Activated naive CD8-positive, alpha-beta T cell treated with anti-CD3 and anti-CD28 coated beads, Interleukin-2, amount 10 ng/mL, durations not matched to agents 7 days and 5 days (primary cell): ENCODE data around the gene MOB3B. TPM values are rescaled to one million over a fixed set of nuclear protein-coding genes. Genes with fewer than 3 reads are reported as not detected.

Source experiments
- ATAC-seq: fragments of 150-1000 bp; cut with Tn5 transposase; one replicate; pipeline ENCODE4 v1.10.0; 2021; ENCODE audit warnings: low read depth, moderate library complexity
- POLR2A ChIA-PET: fragments of 350-600 bp; sonication (Branson Sonifier 250); formaldehyde crosslinking; loops from one replicate; lab custom pipeline; 2021; ENCODE audit warnings: antibody characterized with exemption; lab: Charles Lee
- DNase-seq: peaks from one replicate; pipeline ENCODE4 v3.0.0; 2021
- H3K27ac Mint-ChIP-seq: one replicate; pipeline ENCODE4 v1.8.0; 2022; ENCODE audit warnings: mild to moderate bottlenecking, mixed read lengths
- H3K27me3 Mint-ChIP-seq: one replicate; pipeline ENCODE4 v1.8.0; 2022; ENCODE audit warnings: mild to moderate bottlenecking, moderate library complexity, mixed read lengths
- H3K36me3 Mint-ChIP-seq: one replicate; pipeline ENCODE4 v1.8.0; 2021; ENCODE audit warnings: mild to moderate bottlenecking, mixed read lengths
- H3K4me1 Mint-ChIP-seq: one replicate; pipeline ENCODE4 v1.8.0; 2021; ENCODE audit warnings: mixed read lengths
- H3K4me3 Mint-ChIP-seq: one replicate; pipeline ENCODE4 v1.8.0; 2022; ENCODE audit warnings: mild to moderate bottlenecking, moderate library complexity, mixed read lengths
- H3K9me3 Mint-ChIP-seq: one replicate; pipeline ENCODE4 v1.8.0; 2021; ENCODE audit warnings: mixed read lengths
- total RNA-seq, 2 experiments: library from RNA; stranded (reverse); gene quantifications; one replicate each; pipeline ENCODE4 v1.2.3, GENCODE V29; 2021

The MOB3B gene
- total RNA-seq, 2 experiments from 2014 or later: 3.2 to 3.6 TPM

DNA sequence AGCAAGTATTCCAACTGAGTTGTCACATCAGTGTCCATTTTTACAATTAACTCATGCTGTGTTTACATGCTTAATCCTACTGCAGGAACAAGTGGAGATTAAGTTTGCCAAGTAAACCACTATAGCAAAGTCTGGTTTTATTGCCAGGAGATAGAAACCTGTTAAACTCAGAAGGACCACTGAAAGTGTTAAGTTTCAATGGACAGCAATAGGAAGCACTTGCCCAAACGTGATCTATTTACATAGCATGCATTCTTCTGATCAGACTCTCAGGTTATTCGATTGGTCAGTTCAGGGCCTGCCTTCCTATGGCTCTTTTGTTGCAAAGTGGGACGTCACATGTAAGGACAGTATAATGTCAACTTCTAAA lies 33.5 kb downstream of the MOB3B start:
- Mint-ChIP-seq H3K27ac (no peak overlapping the region), H3K27me3 (no peaks in the 10 kb centered on the region), H3K36me3 (peaks cover 24% of the 10 kb centered on the region), H3K9me3 (peaks cover 7% of the 10 kb centered on the region), H3K4me1 (peaks cover 13% of the 10 kb centered on the region), H3K4me3 (no peak overlapping the region)
- no peak for ATAC-seq
- DNase-seq: no peak
- POLR2A ChIA-PET: no interaction called here

DNA sequence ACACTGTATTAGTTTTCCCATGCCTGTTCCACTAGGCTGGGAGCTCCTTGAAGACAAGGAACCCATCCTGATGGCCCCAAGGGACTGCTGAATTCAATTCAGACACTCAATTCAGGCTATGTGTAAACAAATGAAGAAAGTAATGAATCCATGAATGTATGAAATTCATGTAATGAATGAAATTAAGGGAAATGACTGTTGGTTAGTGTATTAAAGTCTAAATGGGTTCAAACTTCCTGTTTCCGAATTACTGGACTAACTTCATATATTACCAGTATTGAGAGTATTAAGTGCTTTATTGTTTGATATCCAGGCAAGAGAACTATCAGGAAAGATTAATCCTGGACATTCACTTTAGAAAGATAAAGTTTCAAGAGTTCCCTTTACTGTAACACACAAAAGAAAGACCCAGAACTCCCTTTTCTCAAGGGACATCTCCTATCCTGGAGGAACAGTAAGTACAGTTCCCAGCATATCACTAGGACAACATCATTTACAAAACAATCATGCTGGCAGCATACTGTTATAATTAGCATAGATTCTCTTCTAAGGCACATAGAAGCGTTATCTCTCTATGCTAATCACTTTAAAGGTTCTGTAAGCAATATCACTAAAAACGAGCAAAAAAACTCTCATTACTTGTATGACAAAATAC lies 34.0 kb downstream of the MOB3B start:
- Mint-ChIP-seq H3K36me3 (peaks cover 21% of the 10 kb centered on the region), H3K4me1 (peaks cover 11% of the 10 kb centered on the region), H3K27ac (no peak overlapping the region), H3K9me3 (peaks cover 7% of the 10 kb centered on the region), H3K4me3 (no peak overlapping the region), H3K27me3 (no peaks in the 10 kb centered on the region)
- DNase-seq: no peak
- POLR2A ChIA-PET: no interaction called here
- ATAC-seq: no peak

DNA sequence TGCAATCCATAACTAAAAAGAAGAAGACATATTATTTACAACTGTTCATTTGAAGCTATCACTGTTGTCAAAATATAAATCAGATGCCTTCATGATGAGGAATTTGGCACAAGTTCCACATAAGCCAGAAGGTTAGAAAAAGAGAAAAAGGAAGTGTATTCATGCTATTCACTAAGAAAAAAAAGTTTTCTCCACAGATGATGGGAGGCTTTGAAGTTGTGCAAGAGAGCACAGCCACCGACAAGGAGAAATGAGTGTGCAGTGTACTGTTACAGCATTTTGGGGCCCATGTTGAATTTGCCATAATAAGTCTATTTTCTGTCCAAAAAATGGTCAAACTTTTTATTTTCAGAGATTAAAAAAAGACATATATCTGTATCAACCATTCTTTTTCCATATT lies 38.5 kb downstream of the MOB3B start:
- ATAC-seq: no peak

DNA sequence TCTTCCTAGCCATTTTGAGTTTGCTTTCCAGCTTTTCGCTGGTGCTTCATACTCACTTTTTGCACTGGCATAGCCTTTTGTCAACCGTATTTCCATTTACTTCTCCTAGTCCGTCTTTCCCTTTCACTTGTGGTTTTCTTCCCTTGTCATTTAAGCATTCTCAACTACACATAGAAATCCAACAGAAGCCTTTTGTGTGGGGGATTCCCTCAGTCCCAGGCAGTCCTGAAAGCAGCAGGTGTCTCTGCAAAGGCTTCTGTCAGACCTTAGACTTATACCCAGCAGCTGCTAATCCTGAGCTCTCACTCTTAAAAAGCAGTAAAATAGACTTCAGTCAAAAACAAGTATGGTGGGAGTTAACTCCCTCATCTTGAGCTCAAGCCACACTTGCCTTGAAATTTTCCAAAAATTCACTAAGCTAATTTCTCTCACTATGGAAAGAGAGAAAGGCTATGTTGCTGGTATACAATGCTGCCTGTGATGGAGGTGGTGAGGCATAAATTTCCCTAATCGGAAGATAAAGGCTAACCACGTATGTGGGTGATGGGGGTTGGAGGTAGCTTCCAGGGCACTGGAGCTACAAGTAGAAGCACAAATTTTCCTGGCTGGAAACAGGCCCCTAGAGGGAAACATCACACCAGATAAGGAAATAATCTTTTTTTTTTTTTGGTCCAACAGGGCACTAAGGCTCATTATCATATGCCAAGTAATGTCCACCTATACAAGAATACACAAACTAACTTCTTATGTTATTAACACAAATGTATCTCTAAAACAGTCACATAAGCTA lies 40.3 kb downstream of the MOB3B start:
- H3K27ac Mint-ChIP-seq: no peak overlapping the region
- no peaks in the 10 kb centered on the region for H3K27me3 Mint-ChIP-seq
- H3K4me3 Mint-ChIP-seq: no peak overlapping the region
- ATAC-seq: no peak
- H3K4me1 Mint-ChIP-seq: peaks cover 32% of the 10 kb centered on the region
- H3K36me3 Mint-ChIP-seq: peaks cover 22% of the 10 kb centered on the region
- DNase-seq: no peak
- POLR2A ChIA-PET: interaction anchor here (0.6 kb wide), 1 partner anchor 454 kb away, joined by 5 read pairs; no protein-coding TSS in a partner anchor
- H3K9me3 Mint-ChIP-seq: peaks cover 7% of the 10 kb centered on the region

More for the DNA sequence above, 38.5 kb downstream of the MOB3B start:
- peaks cover 23% of the 10 kb centered on the region for H3K36me3 Mint-ChIP-seq
- no peaks in the 10 kb centered on the region for H3K27me3 Mint-ChIP-seq
- peaks cover 16% of the 10 kb centered on the region for H3K4me1 Mint-ChIP-seq
- POLR2A ChIA-PET: no interaction called here
- no peak overlapping the region for H3K4me3 Mint-ChIP-seq
- H3K9me3 Mint-ChIP-seq: peaks cover 7% of the 10 kb centered on the region
- H3K27ac Mint-ChIP-seq: no peak overlapping the region
- DNase-seq: no peak

DNA sequence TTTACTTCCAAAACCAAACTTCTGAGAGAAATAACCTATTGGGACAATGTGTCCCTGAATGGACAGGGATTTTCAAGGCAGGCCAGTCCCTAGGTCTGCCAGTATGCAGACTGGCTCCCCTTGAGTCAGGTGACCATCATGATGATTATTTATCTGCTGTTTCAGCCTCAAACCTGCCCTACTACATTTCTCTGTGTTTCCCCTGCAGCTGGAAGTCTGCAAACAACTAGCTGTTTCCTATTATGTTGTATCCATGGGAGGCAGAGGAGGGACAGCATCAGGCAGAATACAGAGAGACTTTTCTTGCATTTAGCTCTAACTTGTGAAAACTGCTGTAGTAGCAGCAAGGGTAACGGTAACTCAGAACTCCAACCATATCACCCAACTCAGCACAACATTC lies 41.7 kb downstream of the MOB3B start:
- H3K36me3 Mint-ChIP-seq: peaks cover 24% of the 10 kb centered on the region
- no peaks in the 10 kb centered on the region for H3K27me3 Mint-ChIP-seq
- ATAC-seq: no peak
- peaks cover 41% of the 10 kb centered on the region for H3K4me1 Mint-ChIP-seq
- no peak overlapping the region for H3K4me3 Mint-ChIP-seq
- H3K9me3 Mint-ChIP-seq: peaks cover 5% of the 10 kb centered on the region
- POLR2A ChIA-PET: no interaction called here
- peak overlapping the region; percentile 59 for H3K27ac Mint-ChIP-seq
- DNase-seq: no peak

DNA sequence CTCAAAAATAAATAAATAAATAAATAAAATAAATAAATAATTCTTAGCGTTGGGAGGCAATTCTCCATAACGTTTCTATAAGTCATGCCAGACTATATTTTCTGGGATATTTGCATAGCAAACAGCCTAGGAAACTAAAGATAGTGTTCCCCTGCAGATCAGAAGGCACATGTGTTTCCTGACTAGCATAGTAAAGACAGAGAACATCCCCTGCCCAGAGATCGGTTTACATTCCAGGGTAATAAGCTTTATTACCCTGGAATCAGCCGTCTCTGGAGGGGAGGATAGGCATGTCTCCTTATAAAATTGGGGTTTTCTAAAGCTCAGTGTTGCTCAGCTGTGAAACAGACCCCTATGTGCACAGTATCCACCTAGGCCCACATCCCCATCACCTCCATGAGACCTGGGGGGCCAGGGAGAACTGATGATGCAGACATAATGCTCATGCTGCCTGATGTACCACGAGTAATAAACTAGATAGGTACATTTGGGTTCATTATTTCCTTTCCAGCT lies 42.4 kb downstream of the MOB3B start:
- H3K27me3 Mint-ChIP-seq: no peaks in the 10 kb centered on the region
- no peak overlapping the region for H3K27ac Mint-ChIP-seq
- peaks cover 5% of the 10 kb centered on the region for H3K9me3 Mint-ChIP-seq
- no peak for ATAC-seq
- peaks cover 41% of the 10 kb centered on the region for H3K4me1 Mint-ChIP-seq
- POLR2A ChIA-PET: interaction anchor here (0.7 kb wide), 1 partner anchor 120 kb away, joined by 3 read pairs; no protein-coding TSS in a partner anchor
- no peak for DNase-seq
- H3K4me3 Mint-ChIP-seq: no peak overlapping the region
- peaks cover 21% of the 10 kb centered on the region for H3K36me3 Mint-ChIP-seq

DNA sequence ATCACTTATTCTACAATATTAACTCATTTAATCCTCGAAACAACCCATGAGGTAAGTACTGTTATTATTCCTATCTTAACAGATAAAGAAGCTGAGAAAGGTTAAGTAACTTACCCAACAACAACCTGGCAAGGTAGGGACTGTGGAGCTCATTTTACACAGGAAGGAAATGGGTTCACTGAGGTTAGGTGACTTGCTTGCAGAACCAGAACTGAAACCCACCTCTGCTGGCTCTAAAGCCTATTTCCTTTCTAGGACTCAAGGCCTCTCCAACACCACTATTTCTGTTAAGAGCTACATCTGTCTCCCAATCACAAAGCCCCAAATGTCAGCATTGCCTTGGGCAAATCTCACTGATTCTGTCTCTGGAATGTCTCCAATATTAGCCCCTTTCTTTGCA lies 44.5 kb downstream of the MOB3B start:
- Mint-ChIP-seq H3K27ac (peak overlapping the region; percentile 83), H3K9me3 (peaks cover 4% of the 10 kb centered on the region), H3K4me1 (peaks cover 41% of the 10 kb centered on the region), H3K4me3 (peak overlapping the region; percentile 59), H3K27me3 (no peaks in the 10 kb centered on the region), H3K36me3 (peaks cover 24% of the 10 kb centered on the region)
- ATAC-seq: peak; percentile 92
- no peak for DNase-seq
- POLR2A ChIA-PET: interaction anchor here (0.7 to 1.2 kb wide), 4 partner anchors 12 to 529 kb away, joined by 3 to 6 read pairs (median 3); partner anchors contain the start of genes IFT74 and MOB3B

DNA sequence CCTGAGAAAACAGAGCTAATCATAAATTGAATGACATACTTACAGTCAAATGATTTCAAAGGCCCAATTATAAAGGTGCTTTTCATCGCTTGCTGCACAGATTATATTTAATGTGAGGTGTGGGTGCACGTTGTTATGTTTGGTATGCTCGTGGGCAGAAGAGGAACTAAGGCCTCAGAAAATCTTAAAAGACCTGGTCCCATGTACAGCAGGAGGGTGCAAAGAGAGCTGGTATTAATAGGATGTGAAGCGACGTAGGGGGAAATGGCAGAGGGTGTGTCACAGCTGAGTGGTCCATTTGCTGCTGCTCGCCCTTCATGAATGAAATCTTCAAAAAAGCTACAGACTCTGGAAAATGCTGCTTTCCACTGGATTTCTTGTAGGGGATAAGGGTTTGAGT lies 46.0 kb downstream of the MOB3B start:
- DNase-seq: no peak
- Mint-ChIP-seq H3K27me3 (no peaks in the 10 kb centered on the region), H3K36me3 (peaks cover 25% of the 10 kb centered on the region), H3K4me3 (no peak overlapping the region), H3K27ac (peak overlapping the region; percentile 11), H3K4me1 (peaks cover 34% of the 10 kb centered on the region), H3K9me3 (peaks cover 7% of the 10 kb centered on the region)
- ATAC-seq: no peak
- POLR2A ChIA-PET: no interaction called here

DNA sequence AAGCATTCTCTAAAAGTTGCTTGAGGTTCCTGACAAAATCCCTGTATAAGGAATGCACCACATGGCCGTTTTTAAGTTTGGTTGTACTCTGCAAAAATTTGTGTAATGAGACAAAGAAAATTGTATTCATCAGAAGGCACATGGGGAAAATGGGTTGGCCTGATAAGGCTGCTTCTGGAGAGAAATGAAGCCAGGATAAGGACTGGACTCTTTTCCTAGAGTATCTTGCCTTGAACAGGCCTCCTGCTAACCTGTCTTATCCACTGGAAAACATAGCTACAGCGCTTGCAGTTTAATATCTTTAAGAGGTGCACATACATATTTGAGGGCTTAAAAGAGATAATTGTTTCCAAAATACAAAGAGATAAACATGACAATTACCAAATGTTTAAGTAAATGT lies 46.9 kb downstream of the MOB3B start:
- POLR2A ChIA-PET: no interaction called here
- ATAC-seq (no peak), DNase-seq (no peak)
- Mint-ChIP-seq H3K4me3 (no peak overlapping the region), H3K27ac (no peak overlapping the region), H3K36me3 (peaks cover 28% of the 10 kb centered on the region), H3K4me1 (peaks cover 30% of the 10 kb centered on the region), H3K27me3 (no peaks in the 10 kb centered on the region), H3K9me3 (peaks cover 10% of the 10 kb centered on the region)

DNA sequence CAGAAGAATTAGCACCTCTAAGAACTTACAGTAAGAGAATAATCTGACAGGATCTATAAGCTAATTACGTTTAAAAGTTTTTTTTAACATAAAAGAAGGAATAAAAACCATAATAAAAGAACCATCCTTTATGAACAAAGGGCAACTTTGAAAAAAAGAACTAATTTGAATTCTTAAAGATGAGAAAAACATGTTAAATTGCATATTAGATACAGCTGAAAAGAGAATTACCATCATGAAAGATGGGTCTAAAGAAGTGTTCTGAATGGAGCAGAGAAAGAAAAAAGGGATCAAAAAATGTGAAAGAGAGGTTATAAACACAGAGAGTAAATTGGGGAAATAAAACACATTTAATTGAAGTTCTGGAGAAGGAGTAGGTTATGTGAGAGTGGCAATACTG lies 51.3 kb downstream of the MOB3B start:
- ATAC-seq: no peak
- Mint-ChIP-seq H3K36me3 (peaks cover 36% of the 10 kb centered on the region), H3K4me3 (no peak overlapping the region), H3K27ac (no peak overlapping the region), H3K9me3 (peaks cover 14% of the 10 kb centered on the region), H3K4me1 (peaks cover 2% of the 10 kb centered on the region), H3K27me3 (no peaks in the 10 kb centered on the region)
- POLR2A ChIA-PET: no interaction called here
- DNase-seq: no peak

DNA sequence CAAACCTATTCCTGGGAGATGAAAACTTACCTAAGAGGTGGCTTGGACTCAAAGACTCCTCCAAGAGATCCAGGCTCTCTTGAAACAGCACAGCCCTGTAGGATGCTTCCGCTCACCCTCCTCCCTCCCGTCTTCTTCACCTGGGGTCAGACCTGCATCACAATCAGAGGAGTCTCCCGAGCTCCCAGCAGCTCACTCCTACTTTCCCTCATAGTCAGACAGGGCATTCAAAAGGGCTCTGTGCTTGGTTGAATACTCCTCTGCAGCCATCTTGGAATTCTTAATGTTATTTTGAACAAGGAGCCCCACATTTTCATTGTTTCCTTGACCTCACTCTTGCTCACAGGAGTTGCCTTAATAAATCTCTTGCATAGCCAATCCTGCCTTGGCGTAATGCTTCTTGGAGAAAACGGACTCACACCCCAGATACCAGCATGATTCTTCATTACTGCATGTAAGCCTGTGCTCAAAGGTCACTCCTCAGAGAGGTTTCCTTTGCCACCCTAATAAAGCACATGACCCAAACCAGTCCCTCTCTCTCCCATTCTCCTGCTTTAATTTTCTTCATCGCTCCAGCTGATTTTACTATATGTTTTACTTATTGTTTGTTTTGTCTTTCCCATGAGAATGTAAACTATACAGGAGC lies 52.6 kb downstream of the MOB3B start:
- H3K9me3 Mint-ChIP-seq: peaks cover 14% of the 10 kb centered on the region
- ATAC-seq (no peak), DNase-seq (no peak)
- H3K36me3 Mint-ChIP-seq: peaks cover 36% of the 10 kb centered on the region
- H3K4me1 Mint-ChIP-seq: peaks cover 9% of the 10 kb centered on the region
- H3K4me3 Mint-ChIP-seq: no peak overlapping the region
- POLR2A ChIA-PET: no interaction called here
- no peaks in the 10 kb centered on the region for H3K27me3 Mint-ChIP-seq
- H3K27ac Mint-ChIP-seq: no peak overlapping the region

DNA sequence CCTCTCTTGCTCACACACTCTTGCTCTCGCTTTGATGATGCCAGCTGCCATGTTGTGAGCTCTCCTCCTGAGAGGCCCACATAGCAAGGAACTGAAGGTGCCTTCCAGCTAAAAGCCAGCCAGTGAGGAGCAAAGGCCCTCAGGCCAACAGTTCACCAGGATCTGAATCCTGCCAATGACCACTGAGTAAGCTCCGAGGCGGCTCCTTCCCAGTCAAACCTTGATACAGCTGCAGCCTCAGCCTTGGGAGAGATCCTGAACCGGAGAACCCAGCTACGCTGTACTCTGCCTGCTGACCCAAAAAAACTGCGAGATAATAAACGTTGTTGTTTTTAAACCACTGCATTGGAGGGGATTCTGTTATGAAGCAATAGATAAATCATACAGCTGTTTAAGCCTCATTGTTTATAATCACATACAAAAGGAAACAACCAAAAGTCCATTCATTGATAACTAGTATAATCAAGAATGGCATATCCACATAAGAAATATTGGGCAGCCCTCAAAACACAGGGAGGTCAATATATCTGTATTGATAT lies 54.5 kb downstream of the MOB3B start:
- Mint-ChIP-seq H3K27ac (no peak overlapping the region), H3K9me3 (peaks cover 12% of the 10 kb centered on the region), H3K27me3 (no peaks in the 10 kb centered on the region), H3K4me1 (peaks cover 14% of the 10 kb centered on the region), H3K4me3 (no peak overlapping the region), H3K36me3 (peaks cover 29% of the 10 kb centered on the region)
- POLR2A ChIA-PET: no interaction called here
- no peak for ATAC-seq
- DNase-seq: no peak

DNA sequence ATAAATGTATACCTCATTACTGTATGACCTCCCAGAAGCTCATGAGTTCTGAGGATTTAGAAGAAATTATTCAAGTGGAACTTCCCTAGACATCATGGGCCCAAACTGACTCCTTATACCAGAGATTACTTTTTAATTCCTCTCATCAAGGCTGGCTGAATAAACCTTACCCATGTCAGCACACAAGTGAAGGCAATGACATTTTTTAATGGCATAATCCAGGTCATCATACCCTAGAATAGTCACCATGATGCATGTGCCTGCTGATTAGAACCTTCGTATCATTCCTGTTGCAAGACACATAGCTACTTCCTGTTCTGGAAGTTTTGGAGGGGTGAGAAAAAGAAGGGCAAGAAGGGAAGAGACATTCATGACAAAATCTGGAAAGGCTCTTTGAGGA lies 55.3 kb downstream of the MOB3B start:
- Mint-ChIP-seq H3K36me3 (peaks cover 29% of the 10 kb centered on the region), H3K4me1 (peaks cover 14% of the 10 kb centered on the region)

More for the DNA sequence above, 55.3 kb downstream of the MOB3B start:
- Mint-ChIP-seq H3K27me3 (no peaks in the 10 kb centered on the region), H3K4me3 (no peak overlapping the region), H3K27ac (no peak overlapping the region), H3K9me3 (peaks cover 12% of the 10 kb centered on the region)
- no peak for DNase-seq
- POLR2A ChIA-PET: no interaction called here
- no peak for ATAC-seq
